NCI-H774 (cell line): ENCODE measurements around the gene NOL4L.
"Not testable (repeated sequence)": the region's sequence is repeated elsewhere in the genome, so short reads cannot be mapped to it uniquely, and the experiment has no call there.

Experiments used
- DNase-seq: peaks from one replicate; lab custom pipeline; 2025; lab: John Stamatoyannopoulos, UW

Gene NOL4L

GRCh38 chr20:32421290-32421689 lies 163.8 kb downstream of the NOL4L start:
- DNase-seq: no peak

GRCh38 chr20:32418376-32418775 lies 166.8 kb downstream of the NOL4L start:
- DNase-seq: no peak

- DNase-seq: no peak
These were observed 168.9 kb downstream of the NOL4L start for GRCh38 chr20:32416206-32416605.

- no peak for DNase-seq
These were observed 169.6 kb downstream of the NOL4L start for GRCh38 chr20:32415494-32415893.

GRCh38 chr20:32411955-32412706 lies 173.0 kb downstream of the NOL4L start:
- no peak for DNase-seq

GRCh38 chr20:32407131-32407750 lies 177.9 kb downstream of the NOL4L start:
- DNase-seq: not testable (repeated sequence)

GRCh38 chr20:32406701-32407100 lies 178.4 kb downstream of the NOL4L start:
- DNase-seq: no peak

GRCh38 chr20:32404017-32404416 lies 181.1 kb downstream of the NOL4L start:
- DNase-seq: no peak

GRCh38 chr20:32400476-32400875 lies 184.7 kb downstream of the NOL4L start:
- DNase-seq: no peak

GRCh38 chr20:32397567-32398084 lies 187.5 kb downstream of the NOL4L start:
- no peak for DNase-seq

GRCh38 chr20:32396646-32397160 lies 188.4 kb downstream of the NOL4L start:
- no peak for DNase-seq

GRCh38 chr20:32395066-32395465 lies 190.1 kb downstream of the NOL4L start:
- no peak for DNase-seq
